IPS-20b (cell line): ENCODE data around the gene PHLPP1.

Experiments
- H3K27ac ChIP-seq: one replicate; pipeline ENCODE4 v1.5.1; 2013; ENCODE audit warnings: low read length
- H3K27me3 ChIP-seq: 2 replicates; pipeline ENCODE4 v1.6.1; 2013; ENCODE audit warnings: mild to moderate bottlenecking, low read length, inconsistent platforms; ENCODE audit not compliant: insufficient read depth
- H3K36me3 ChIP-seq: 2 replicates; pipeline ENCODE4 v1.6.1; 2013; ENCODE audit warnings: low read depth, mild to moderate bottlenecking, inconsistent platforms, low read length, moderate library complexity; ENCODE audit not compliant: insufficient read depth
- H3K4me1 ChIP-seq: 2 replicates; pipeline ENCODE4 v1.6.1; 2013; ENCODE audit warnings: mild to moderate bottlenecking, control low read depth, inconsistent platforms, low read length, moderate library complexity; ENCODE audit not compliant: insufficient read depth
- H3K4me3 ChIP-seq: 2 replicates; pipeline ENCODE4 v1.5.1; 2013; ENCODE audit warnings: mild to moderate bottlenecking, low read length, inconsistent platforms
- H3K9ac ChIP-seq: 2 replicates; pipeline ENCODE4 v1.6.1; 2013; ENCODE audit warnings: low read depth, mild to moderate bottlenecking, inconsistent platforms, low read length, moderate library complexity
- H3K9me3 ChIP-seq: 2 replicates; pipeline ENCODE4 v1.6.1; 2013; ENCODE audit warnings: mild to moderate bottlenecking, low read depth, low read length, inconsistent platforms; ENCODE audit not compliant: insufficient read depth

Gene PHLPP1

GRCh38 chr18:62767836-62768557 lies 52.7 kb downstream of the PHLPP1 start:
- H3K27me3 ChIP-seq, result no peaks in the 10 kb centered on the region
- H3K4me1 ChIP-seq, result peaks cover 32% of the 10 kb centered on the region
- no peaks in the 10 kb centered on the region for H3K9me3 ChIP-seq
- no peak overlapping the region for H3K27ac ChIP-seq
- no peak overlapping the region for H3K4me3 ChIP-seq
- no peaks in the 10 kb centered on the region for H3K36me3 ChIP-seq
- H3K9ac ChIP-seq, result no peak overlapping the region

- H3K27me3 ChIP-seq, result no peaks in the 10 kb centered on the region
- no peak overlapping the region for H3K27ac ChIP-seq
- H3K9me3 ChIP-seq, result no peaks in the 10 kb centered on the region
- no peak overlapping the region for H3K9ac ChIP-seq
- H3K4me3 ChIP-seq, result no peak overlapping the region
- no peaks in the 10 kb centered on the region for H3K36me3 ChIP-seq
- H3K4me1 ChIP-seq, result peaks cover 32% of the 10 kb centered on the region
These were observed 53.2 kb downstream of the PHLPP1 start for GRCh38 chr18:62768558-62768943.

- Histone ChIP-seq H3K27ac (no peak overlapping the region), H3K9ac (no peak overlapping the region), H3K4me3 (no peak overlapping the region), H3K4me1 (peaks cover 37% of the 10 kb centered on the region), H3K27me3 (no peaks in the 10 kb centered on the region), H3K9me3 (no peaks in the 10 kb centered on the region), H3K36me3 (no peaks in the 10 kb centered on the region)
These were observed 53.9 kb downstream of the PHLPP1 start for GRCh38 chr18:62769216-62769615.

GRCh38 chr18:62771494-62772270 lies 56.3 kb downstream of the PHLPP1 start:
- Histone ChIP-seq H3K9ac (no peak overlapping the region), H3K4me1 (peaks cover 33% of the 10 kb centered on the region), H3K27ac (no peak overlapping the region), H3K9me3 (no peaks in the 10 kb centered on the region), H3K27me3 (no peaks in the 10 kb centered on the region), H3K36me3 (no peaks in the 10 kb centered on the region), H3K4me3 (no peak overlapping the region)

- Histone ChIP-seq H3K27me3 (no peaks in the 10 kb centered on the region), H3K9me3 (no peaks in the 10 kb centered on the region), H3K36me3 (no peaks in the 10 kb centered on the region), H3K4me1 (peaks cover 28% of the 10 kb centered on the region), H3K4me3 (peak overlapping the region; percentile 18; the same call in 1 of the 2 replicates), H3K9ac (peak overlapping the region; percentile 26; the same call in 1 of the 2 replicates), H3K27ac (peak overlapping the region; percentile 31)
These were observed 57.7 kb downstream of the PHLPP1 start for GRCh38 chr18:62772860-62773584.

- Histone ChIP-seq H3K4me1 (peaks cover 32% of the 10 kb centered on the region), H3K9ac (no peak overlapping the region), H3K36me3 (no peaks in the 10 kb centered on the region), H3K4me3 (no peak overlapping the region), H3K27me3 (no peaks in the 10 kb centered on the region), H3K9me3 (no peaks in the 10 kb centered on the region), H3K27ac (no peak overlapping the region)
These were observed 58.4 kb downstream of the PHLPP1 start for GRCh38 chr18:62773691-62774090.

- Histone ChIP-seq H3K9me3 (no peaks in the 10 kb centered on the region), H3K4me1 (peaks cover 52% of the 10 kb centered on the region), H3K27ac (no peak overlapping the region), H3K27me3 (no peaks in the 10 kb centered on the region), H3K4me3 (no peak overlapping the region), H3K9ac (no peak overlapping the region), H3K36me3 (no peaks in the 10 kb centered on the region)
These were observed 60.8 kb downstream of the PHLPP1 start for GRCh38 chr18:62776024-62776570.

- Histone ChIP-seq H3K4me1 (peaks cover 64% of the 10 kb centered on the region), H3K27me3 (no peaks in the 10 kb centered on the region), H3K36me3 (no peaks in the 10 kb centered on the region), H3K9ac (no peak overlapping the region), H3K4me3 (no peak overlapping the region), H3K27ac (no peak overlapping the region), H3K9me3 (no peaks in the 10 kb centered on the region)
These were observed 62.5 kb downstream of the PHLPP1 start for GRCh38 chr18:62777814-62778213.

- Histone ChIP-seq H3K27ac (peak overlapping the region; percentile 8), H3K9ac (peak overlapping the region; percentile 34; the same call in 1 of the 2 replicates), H3K4me1 (peaks cover 55% of the 10 kb centered on the region), H3K27me3 (no peaks in the 10 kb centered on the region), H3K4me3 (peak overlapping the region; percentile 25; the same call in 1 of the 2 replicates), H3K9me3 (no peaks in the 10 kb centered on the region), H3K36me3 (no peaks in the 10 kb centered on the region)
These were observed 63.9 kb downstream of the PHLPP1 start for GRCh38 chr18:62778976-62779869.

GRCh38 chr18:62781262-62781661 lies 65.9 kb downstream of the PHLPP1 start:
- Histone ChIP-seq H3K4me3 (no peak overlapping the region), H3K27me3 (no peaks in the 10 kb centered on the region), H3K27ac (no peak overlapping the region), H3K4me1 (peaks cover 66% of the 10 kb centered on the region), H3K9ac (no peak overlapping the region), H3K9me3 (no peaks in the 10 kb centered on the region), H3K36me3 (no peaks in the 10 kb centered on the region)

- H3K36me3 ChIP-seq, result no peaks in the 10 kb centered on the region
- no peak overlapping the region for H3K9ac ChIP-seq
- H3K27me3 ChIP-seq, result no peaks in the 10 kb centered on the region
- H3K9me3 ChIP-seq, result no peaks in the 10 kb centered on the region
- no peak overlapping the region for H3K4me3 ChIP-seq
- peaks cover 72% of the 10 kb centered on the region for H3K4me1 ChIP-seq
- no peak overlapping the region for H3K27ac ChIP-seq
These were observed 66.6 kb downstream of the PHLPP1 start for GRCh38 chr18:62781893-62782292.
